K562 (cell line): ENCODE measurements around the gene KRTAP10-6. TPM values are rescaled to one million over a fixed set of nuclear protein-coding genes. Genes with fewer than 3 reads are reported as not detected.
A peak's percentile ranks its signal among the peaks of the same experiment; 100 is the strongest.

Source experiments
- ATAC-seq: fragments of 200-7000 bp; cut with Tn5 transposase; 3 replicates; pipeline ENCODE4 v1.9.1; 2020; ENCODE audit warnings: moderate library complexity
- BruUV-seq: library from RNA; stranded (reverse); fragments of 400-500 nt; replicated peaks from 2 replicates; lab custom pipeline; 2021; lab: Mats Ljungman, UMichigan
- CTCF ChIA-PET: fragments of 300-600 bp; formaldehyde crosslinking; extraction: SDS; loops from one replicate; lab custom pipeline; 2021; ENCODE audit warnings: low intra/inter-chr PET ratio; lab: Yijun Ruan, JAX
- POLR2A ChIA-PET: fragments of 300-600, 350-650 bp; sonication (Branson Sonifier 250); formaldehyde crosslinking; extraction: SDS; loops from one replicate; lab custom pipeline; 2021; ENCODE audit warnings: antibody characterized with exemption, inconsistent platforms; lab: Yijun Ruan, JAX
- DNase-seq, 4 experiments: peaks; one replicate each; pipeline versions ENCODE4 v3.0.0 to v3.0.0-alpha.2; 2011 to 2018; ENCODE audit warnings: low spot score in 3 of 4, mixed read lengths in 3 of 4; ENCODE audit errors: extremely low read depth in 1 of 4
- FAIRE-seq: peaks from 2 replicates; lab custom pipeline; 2011; peaks lifted over from hg19 to GRCh38; lab: Jason Lieb, UNC
- H2AFZ ChIP-seq: 2 replicates; pipeline ENCODE4 v1.6.0; 2011; ENCODE audit warnings: low read depth, low read length, control low read depth, inconsistent platforms
- H3K27ac ChIP-seq: fragments of 200-600 bp; 3 replicates; pipeline ENCODE4 v1.8.0; 2011; ENCODE audit warnings: low read depth, mild to moderate bottlenecking, control low read depth, inconsistent platforms, low read length, moderate library complexity, mixed read lengths; ENCODE audit errors: extremely low read depth
- H3K27me3 ChIP-seq, 2 experiments: fragments of 300-600 bp in 1 of 2; 2 replicates in 1 of 2; 3 replicates in 1 of 2; pipeline versions ENCODE4 v1.6.0 to v1.8.0; 2011; ENCODE audit warnings: inconsistent platforms in 2 of 2, low read length in 2 of 2, mild to moderate bottlenecking in 1 of 2, mixed read lengths in 1 of 2, moderate library complexity in 1 of 2; ENCODE audit not compliant: control insufficient read depth in 2 of 2, insufficient read depth in 2 of 2
- H3K36me3 ChIP-seq: fragments of 300-600 bp; 3 replicates; pipeline ENCODE4 v1.8.0; 2011; ENCODE audit warnings: mild to moderate bottlenecking, low read length, inconsistent platforms; ENCODE audit not compliant: control insufficient read depth, insufficient read depth
- H3K4me1 ChIP-seq, 2 experiments: fragments of 200-600 bp in 1 of 2; replicated peaks in 1 of 2; 2 replicates in 1 of 2; 3 replicates in 1 of 2; pipeline versions ENCODE4 v1.5.1 to v1.8.0; 2011; ENCODE audit warnings: inconsistent platforms in 2 of 2, low read length in 2 of 2, mild to moderate bottlenecking in 1 of 2, mixed read lengths in 1 of 2, moderate library complexity in 1 of 2; ENCODE audit not compliant: control insufficient read depth in 2 of 2, insufficient read depth in 2 of 2
- H3K4me2 ChIP-seq: 2 replicates; pipeline ENCODE4 v1.6.1; 2011; ENCODE audit warnings: low read length, control low read depth, inconsistent platforms, mixed read lengths; ENCODE audit not compliant: insufficient read depth
- H3K4me3 ChIP-seq: fragments of 200-600 bp; sonication (generic), shearing (Covaris generic); 2 replicates; pipeline ENCODE4 v1.5.1; 2016; ENCODE audit warnings: control low read depth, inconsistent platforms
- H3K79me2 ChIP-seq: fragments of 200-600 bp; 3 replicates; pipeline ENCODE4 v1.8.0; 2011; ENCODE audit warnings: low read length, inconsistent platforms; ENCODE audit not compliant: control insufficient read depth, insufficient read depth
- H3K9ac ChIP-seq, 2 experiments: 2 replicates each; pipeline versions ENCODE4 v1.6.0 to v1.6.1; 2011; ENCODE audit warnings: low read depth in 2 of 2, low read length in 2 of 2, control low read depth in 1 of 2, inconsistent platforms in 1 of 2, mild to moderate bottlenecking in 1 of 2, mixed read lengths in 1 of 2; ENCODE audit not compliant: insufficient read depth in 1 of 2
- H3K9me1 ChIP-seq: one replicate; pipeline ENCODE4 v1.6.0; 2011; ENCODE audit warnings: inconsistent platforms, mild to moderate bottlenecking, low read length, moderate library complexity; ENCODE audit not compliant: control insufficient read depth, insufficient read depth
- H3K9me3 ChIP-seq: replicated peaks from 2 replicates; pipeline ENCODE4 v1.5.1; 2011; ENCODE audit warnings: low read depth, low read length, inconsistent platforms; ENCODE audit not compliant: control insufficient read depth, insufficient read depth
- H4K20me1 ChIP-seq: replicated peaks from 2 replicates; pipeline ENCODE4 v1.6.1; 2011; ENCODE audit warnings: low read length, inconsistent platforms, mixed read lengths; ENCODE audit not compliant: control insufficient read depth, insufficient read depth
- NUFIP1 ChIP-seq: fragments of 450-650 bp; IDR thresholded peaks from 2 replicates; pipeline ENCODE4 v1.6.1; 2018; ENCODE audit not compliant: partially characterized antibody
- TRIM28 ChIP-seq: fragments of 450-650 bp; IDR thresholded peaks from 2 replicates; pipeline ENCODE4 v1.6.1; 2017
- WGBS: fragments of 100-300 bp; shearing (Covaris generic); methylation state at CpG from one replicate; pipeline ENCODE4 v1.1.6; 2016; ENCODE audit warnings: low coverage, mixed read lengths; ENCODE audit not compliant: insufficient coverage; ENCODE audit errors: missing lambda C conversion rate; 5-methylcytosine and 5-hydroxymethylcytosine counted together
- in situ Hi-C: fragments of 300-500 bp; cut with MboI; formaldehyde crosslinking; loops from 4 replicates; pipeline ENCODE4 v1.15.0; 2018; ENCODE audit warnings: inconsistent platforms, mixed read lengths
- intact Hi-C: fragments of 100-400 bp; cut with micrococcal nuclease; formaldehyde crosslinking; loops from 2 replicates; pipeline ENCODE4 v1.14.2; 2022
- polyA plus RNA-seq, 8 experiments: library from polyadenylated mRNA; depleted of rRNA in 4 of 8; stranded (reverse) in 5 of 8; unstranded in 3 of 8; fragments of >200 nt; fragmentation: Nextera tagmentation in 2 of 8; fragmentation: Illumina TruSeq in 1 of 8; extraction: Ambion mirVana in 2 of 8; extraction: Trizol in 1 of 8; gene quantifications; 2 replicates each; pipeline versions ENCODE4 v1.2.1 to v1.2.3, GENCODE V29; 2011 to 2014; ENCODE audit warnings: inconsistent platforms in 1 of 8, missing spikeins in 1 of 8
- total RNA-seq, 7 experiments: library from RNA; depleted of rRNA in 6 of 7; stranded (reverse); fragments of >200 nt in 6 of 7; fragmentation: Illumina TruSeq in 2 of 7; extraction: Trizol in 2 of 7; gene quantifications; 2 replicates each; pipeline versions ENCODE4 v1.2.1 to v1.2.3, GENCODE V29; 2011 to 2021; ENCODE audit warnings: low replicate concordance in 1 of 7
- TF ChIP-seq, protein P1 (sequence below), 2 experiments: fragments of 450-650 bp in 1 of 2; IDR thresholded peaks; 2 replicates each; pipeline ENCODE4 v1.6.1; 2011 to 2017; ENCODE audit warnings: low read depth in 2 of 2, antibody characterized with exemption in 1 of 2, borderline replicate concordance in 1 of 2, low read length in 1 of 2, mild to moderate bottlenecking in 1 of 2, mixed read lengths in 1 of 2; ENCODE audit not compliant: control insufficient read depth in 1 of 2

KRTAP10-6 gene
- total and polyA plus RNA-seq, 9 of the 15 experiments (the other 6 are each of a cell fraction or from before 2014, with no cell fraction given) = not detected

DNA sequence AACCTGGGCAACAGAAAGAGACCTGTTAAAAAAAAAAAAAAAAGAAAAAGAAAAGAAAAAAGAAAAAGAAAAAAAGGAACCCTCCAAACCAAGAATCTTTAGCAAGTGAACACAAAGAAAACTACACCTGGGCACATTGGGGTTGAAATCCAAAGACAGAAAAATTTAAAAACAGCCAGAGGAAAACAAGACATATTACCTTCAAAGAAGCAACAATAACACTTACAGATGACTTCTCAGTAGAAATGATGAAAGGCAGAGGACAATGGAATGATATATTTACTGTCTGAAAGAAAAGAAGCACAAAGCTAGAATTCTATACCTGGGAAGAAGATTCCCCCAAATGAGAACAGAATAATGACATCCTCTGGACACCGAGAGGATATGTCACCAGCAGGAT, 49.6 kb downstream of the KRTAP10-6 start:
- peaks cover 0 to 4% of the 10 kb centered on the region in 2 experiments; a peak in 2 of 5 replicates for H3K4me1 ChIP-seq
- no peak overlapping the region for H2AFZ ChIP-seq
- ChIA-PET CTCF (no interaction called here), POLR2A (no interaction called here)
- no peak overlapping the region for H3K4me3 ChIP-seq
- no peaks in the 10 kb centered on the region for H3K9me1 ChIP-seq
- H3K79me2 ChIP-seq = no peaks in the 10 kb centered on the region
- intact Hi-C loops = no loop called here
- peaks cover 4 to 32% of the 10 kb centered on the region in 2 experiments; a peak in 4 of 5 replicates for H3K27me3 ChIP-seq
- DNase-seq (no peak), FAIRE-seq (no peak), ATAC-seq (no peak)
- in situ Hi-C loops = no loop called here
- no peaks in the 10 kb centered on the region for H3K36me3 ChIP-seq
- H3K9me3 ChIP-seq = no peaks in the 10 kb centered on the region
- H3K27ac ChIP-seq = no peak overlapping the region
- no TSS peak for BruUV-seq
- 0 out of 2 replicates have a peak, but pooled peaks have one; percentile 59 for TF ChIP-seq TRIM28
- TF ChIP-seq, protein P1, sequence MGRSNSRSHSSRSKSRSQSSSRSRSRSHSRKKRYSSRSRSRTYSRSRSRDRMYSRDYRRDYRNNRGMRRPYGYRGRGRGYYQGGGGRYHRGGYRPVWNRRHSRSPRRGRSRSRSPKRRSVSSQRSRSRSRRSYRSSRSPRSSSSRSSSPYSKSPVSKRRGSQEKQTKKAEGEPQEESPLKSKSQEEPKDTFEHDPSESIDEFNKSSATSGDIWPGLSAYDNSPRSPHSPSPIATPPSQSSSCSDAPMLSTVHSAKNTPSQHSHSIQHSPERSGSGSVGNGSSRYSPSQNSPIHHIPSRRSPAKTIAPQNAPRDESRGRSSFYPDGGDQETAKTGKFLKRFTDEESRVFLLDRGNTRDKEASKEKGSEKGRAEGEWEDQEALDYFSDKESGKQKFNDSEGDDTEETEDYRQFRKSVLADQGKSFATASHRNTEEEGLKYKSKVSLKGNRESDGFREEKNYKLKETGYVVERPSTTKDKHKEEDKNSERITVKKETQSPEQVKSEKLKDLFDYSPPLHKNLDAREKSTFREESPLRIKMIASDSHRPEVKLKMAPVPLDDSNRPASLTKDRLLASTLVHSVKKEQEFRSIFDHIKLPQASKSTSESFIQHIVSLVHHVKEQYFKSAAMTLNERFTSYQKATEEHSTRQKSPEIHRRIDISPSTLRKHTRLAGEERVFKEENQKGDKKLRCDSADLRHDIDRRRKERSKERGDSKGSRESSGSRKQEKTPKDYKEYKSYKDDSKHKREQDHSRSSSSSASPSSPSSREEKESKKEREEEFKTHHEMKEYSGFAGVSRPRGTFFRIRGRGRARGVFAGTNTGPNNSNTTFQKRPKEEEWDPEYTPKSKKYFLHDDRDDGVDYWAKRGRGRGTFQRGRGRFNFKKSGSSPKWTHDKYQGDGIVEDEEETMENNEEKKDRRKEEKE (IDR thresholded peaks at IDR 0.05; ENCODE audit: borderline replicate concordance in 1 of 2, control insufficient read depth in 1 of 2, low read depth in 2 of 2, low read length in 1 of 2) = no peak
- no peak for TF ChIP-seq NUFIP1
- H3K4me2 ChIP-seq = no peak overlapping the region
- WGBS = 0% methylated on average over 1 of the region's 1 CpG
- H4K20me1 ChIP-seq = no peaks in the 10 kb centered on the region
- no peak overlapping the region for H3K9ac ChIP-seq

Other genes starting within 250 kb of the KRTAP10-6 start
Only the 7 nearest of the 20 such genes appear.
- gene KRTAP10-2, start 41.0 kb downstream of the KRTAP10-6 start, total RNA-seq (2014; rRNA removed) = not detected in 2 replicates
- gene KRTAP10-2, start 41.0 kb downstream of the KRTAP10-6 start, total RNA-seq (2014; rRNA removed; fragmentation: Illumina TruSeq; extraction: Trizol) = not detected in 2 replicates
- gene KRTAP10-2, start 41.0 kb downstream of the KRTAP10-6 start, total RNA-seq (2015; rRNA removed; fragmentation: Illumina TruSeq; extraction: Trizol) = not detected in 2 replicates
- not detected in 2 replicates for gene KRTAP10-2, start 41.0 kb downstream of the KRTAP10-6 start, total RNA-seq (2021)
- gene KRTAP10-2, start 41.0 kb downstream of the KRTAP10-6 start, polyA plus RNA-seq (2011; rRNA removed) = not detected in 2 replicates
- gene KRTAP10-2, start 41.0 kb downstream of the KRTAP10-6 start, polyA plus RNA-seq (2014; fragmentation: Illumina TruSeq; extraction: Trizol) = not detected in 2 replicates
- not detected for gene KRTAP10-2, start 41.0 kb downstream of the KRTAP10-6 start, polyA plus RNA-seq (2014; fragmentation: Nextera tagmentation; extraction: Ambion mirVana)
- not detected in 2 replicates for gene KRTAP10-2, start 41.0 kb downstream of the KRTAP10-6 start, polyA plus RNA-seq (2014; rRNA removed)
- gene KRTAP10-3, start 33.7 kb downstream of the KRTAP10-6 start, total RNA-seq (2014; rRNA removed) = not detected in 2 replicates
- not detected in 2 replicates for gene KRTAP10-3, start 33.7 kb downstream of the KRTAP10-6 start, total RNA-seq (2014; rRNA removed; fragmentation: Illumina TruSeq; extraction: Trizol)
- gene KRTAP10-3, start 33.7 kb downstream of the KRTAP10-6 start, total RNA-seq (2015; rRNA removed; fragmentation: Illumina TruSeq; extraction: Trizol) = not detected in 2 replicates
- not detected in 2 replicates for gene KRTAP10-3, start 33.7 kb downstream of the KRTAP10-6 start, total RNA-seq (2021)
- not detected in 2 replicates for gene KRTAP10-3, start 33.7 kb downstream of the KRTAP10-6 start, polyA plus RNA-seq (2011; rRNA removed)
- not detected in 2 replicates for gene KRTAP10-3, start 33.7 kb downstream of the KRTAP10-6 start, polyA plus RNA-seq (2014; fragmentation: Illumina TruSeq; extraction: Trizol)
- not detected for gene KRTAP10-3, start 33.7 kb downstream of the KRTAP10-6 start, polyA plus RNA-seq (2014; fragmentation: Nextera tagmentation; extraction: Ambion mirVana)
- not detected in 2 replicates for gene KRTAP10-3, start 33.7 kb downstream of the KRTAP10-6 start, polyA plus RNA-seq (2014; rRNA removed)
- not detected in 2 replicates for gene KRTAP10-4, start 18.8 kb downstream of the KRTAP10-6 start, total RNA-seq (2014; rRNA removed)
- not detected in 2 replicates for gene KRTAP10-4, start 18.8 kb downstream of the KRTAP10-6 start, total RNA-seq (2014; rRNA removed; fragmentation: Illumina TruSeq; extraction: Trizol)
- not detected in 2 replicates for gene KRTAP10-4, start 18.8 kb downstream of the KRTAP10-6 start, total RNA-seq (2015; rRNA removed; fragmentation: Illumina TruSeq; extraction: Trizol)
- not detected in 2 replicates for gene KRTAP10-4, start 18.8 kb downstream of the KRTAP10-6 start, total RNA-seq (2021)
- not detected in 2 replicates for gene KRTAP10-4, start 18.8 kb downstream of the KRTAP10-6 start, polyA plus RNA-seq (2011; rRNA removed)
- not detected in 2 replicates for gene KRTAP10-4, start 18.8 kb downstream of the KRTAP10-6 start, polyA plus RNA-seq (2014; fragmentation: Illumina TruSeq; extraction: Trizol)
- not detected for gene KRTAP10-4, start 18.8 kb downstream of the KRTAP10-6 start, polyA plus RNA-seq (2014; fragmentation: Nextera tagmentation; extraction: Ambion mirVana)
- gene KRTAP10-4, start 18.8 kb downstream of the KRTAP10-6 start, polyA plus RNA-seq (2014; rRNA removed) = not detected in 2 replicates
- not detected in 2 replicates for gene KRTAP10-5, start 11.9 kb downstream of the KRTAP10-6 start, total RNA-seq (2014; rRNA removed)
- not detected in 2 replicates for gene KRTAP10-5, start 11.9 kb downstream of the KRTAP10-6 start, total RNA-seq (2014; rRNA removed; fragmentation: Illumina TruSeq; extraction: Trizol)
- not detected in 2 replicates for gene KRTAP10-5, start 11.9 kb downstream of the KRTAP10-6 start, total RNA-seq (2015; rRNA removed; fragmentation: Illumina TruSeq; extraction: Trizol)
- gene KRTAP10-5, start 11.9 kb downstream of the KRTAP10-6 start, total RNA-seq (2021) = not detected in 2 replicates
- gene KRTAP10-5, start 11.9 kb downstream of the KRTAP10-6 start, polyA plus RNA-seq (2011; rRNA removed) = not detected in 2 replicates
- not detected in 2 replicates for gene KRTAP10-5, start 11.9 kb downstream of the KRTAP10-6 start, polyA plus RNA-seq (2014; fragmentation: Illumina TruSeq; extraction: Trizol)
- gene KRTAP10-5, start 11.9 kb downstream of the KRTAP10-6 start, polyA plus RNA-seq (2014; fragmentation: Nextera tagmentation; extraction: Ambion mirVana) = not detected
- gene KRTAP10-5, start 11.9 kb downstream of the KRTAP10-6 start, polyA plus RNA-seq (2014; rRNA removed) = not detected in 2 replicates
- gene KRTAP10-7, start 8.1 kb upstream of the KRTAP10-6 start, total RNA-seq (2014; rRNA removed) = not detected in 2 replicates
- not detected in 2 replicates for gene KRTAP10-7, start 8.1 kb upstream of the KRTAP10-6 start, total RNA-seq (2014; rRNA removed; fragmentation: Illumina TruSeq; extraction: Trizol)
- not detected in 2 replicates for gene KRTAP10-7, start 8.1 kb upstream of the KRTAP10-6 start, total RNA-seq (2015; rRNA removed; fragmentation: Illumina TruSeq; extraction: Trizol)
- not detected in 2 replicates for gene KRTAP10-7, start 8.1 kb upstream of the KRTAP10-6 start, total RNA-seq (2021)
- not detected in 2 replicates for gene KRTAP10-7, start 8.1 kb upstream of the KRTAP10-6 start, polyA plus RNA-seq (2011; rRNA removed)
- not detected in 2 replicates for gene KRTAP10-7, start 8.1 kb upstream of the KRTAP10-6 start, polyA plus RNA-seq (2014; fragmentation: Illumina TruSeq; extraction: Trizol)
- gene KRTAP10-7, start 8.1 kb upstream of the KRTAP10-6 start, polyA plus RNA-seq (2014; fragmentation: Nextera tagmentation; extraction: Ambion mirVana) = not detected
- gene KRTAP10-7, start 8.1 kb upstream of the KRTAP10-6 start, polyA plus RNA-seq (2014; rRNA removed) = not detected in 2 replicates
- gene KRTAP10-8, start 19.6 kb upstream of the KRTAP10-6 start, total RNA-seq (2014; rRNA removed) = not detected in 2 replicates
- gene KRTAP10-8, start 19.6 kb upstream of the KRTAP10-6 start, total RNA-seq (2014; rRNA removed; fragmentation: Illumina TruSeq; extraction: Trizol) = not detected in 2 replicates
- not detected in 2 replicates for gene KRTAP10-8, start 19.6 kb upstream of the KRTAP10-6 start, total RNA-seq (2015; rRNA removed; fragmentation: Illumina TruSeq; extraction: Trizol)
- gene KRTAP10-8, start 19.6 kb upstream of the KRTAP10-6 start, total RNA-seq (2021) = not detected in 2 replicates
- gene KRTAP10-8, start 19.6 kb upstream of the KRTAP10-6 start, polyA plus RNA-seq (2011; rRNA removed) = not detected in 2 replicates
- gene KRTAP10-8, start 19.6 kb upstream of the KRTAP10-6 start, polyA plus RNA-seq (2014; fragmentation: Illumina TruSeq; extraction: Trizol) = not detected in 2 replicates
- not detected for gene KRTAP10-8, start 19.6 kb upstream of the KRTAP10-6 start, polyA plus RNA-seq (2014; fragmentation: Nextera tagmentation; extraction: Ambion mirVana)
- gene KRTAP10-8, start 19.6 kb upstream of the KRTAP10-6 start, polyA plus RNA-seq (2014; rRNA removed) = not detected in 2 replicates
- not detected in 2 replicates for gene KRTAP10-9, start 34.6 kb upstream of the KRTAP10-6 start, total RNA-seq (2014; rRNA removed)
- not detected in 2 replicates for gene KRTAP10-9, start 34.6 kb upstream of the KRTAP10-6 start, total RNA-seq (2014; rRNA removed; fragmentation: Illumina TruSeq; extraction: Trizol)
- not detected in 2 replicates for gene KRTAP10-9, start 34.6 kb upstream of the KRTAP10-6 start, total RNA-seq (2015; rRNA removed; fragmentation: Illumina TruSeq; extraction: Trizol)
- not detected in 2 replicates for gene KRTAP10-9, start 34.6 kb upstream of the KRTAP10-6 start, total RNA-seq (2021)
- not detected in 2 replicates for gene KRTAP10-9, start 34.6 kb upstream of the KRTAP10-6 start, polyA plus RNA-seq (2011; rRNA removed)
- not detected in 2 replicates for gene KRTAP10-9, start 34.6 kb upstream of the KRTAP10-6 start, polyA plus RNA-seq (2014; fragmentation: Illumina TruSeq; extraction: Trizol)
- not detected for gene KRTAP10-9, start 34.6 kb upstream of the KRTAP10-6 start, polyA plus RNA-seq (2014; fragmentation: Nextera tagmentation; extraction: Ambion mirVana)
- not detected in 2 replicates for gene KRTAP10-9, start 34.6 kb upstream of the KRTAP10-6 start, polyA plus RNA-seq (2014; rRNA removed)